ENCODE results near the gene CLCN2. TPM values are rescaled to one million over a fixed set of nuclear protein-coding genes. Genes with fewer than 3 reads are reported as not detected.

Gene CLCN2
- total RNA-seq, 1 experiment from 2014 or later = 13.0 TPM

- Histone ChIP-seq H3K36me3 (ENCODE audit: low read depth, low read length) (no peaks in the 10 kb centered on the region; the same call in 1 of the 2 replicates), H2AFZ (ENCODE audit: low read length) (no peak overlapping the region), H3K79me2 (ENCODE audit: low read length) (peaks cover 21% of the 10 kb centered on the region), H3K4me3 (ENCODE audit: low read length) (no peak overlapping the region), H3K9me2 (replicated peaks; ENCODE audit: low read length) (no peaks in the 10 kb centered on the region), H3K27me3 (ENCODE audit: low read length) (no peaks in the 10 kb centered on the region), H3K9me3 (ENCODE audit: low read length) (no peaks in the 10 kb centered on the region), H4K20me1 (ENCODE audit: low read length) (no peaks in the 10 kb centered on the region), H3K4me1 (ENCODE audit: insufficient read depth, low read length) (peaks cover 10% of the 10 kb centered on the region), H3K9ac (ENCODE audit: low read length) (no peak overlapping the region), H3K4me2 (ENCODE audit: low read length) (no peak overlapping the region), H3K27ac (ENCODE audit: low read length) (no peak overlapping the region), H3F3A (ENCODE audit: low read length, unreplicated experiment) (no peaks in the 10 kb centered on the region)
- ATAC-seq (no peak), DNase-seq (no peak)
- ChIA-PET POLR2A (ENCODE audit: unreplicated experiment) (no interaction called here), CTCF (no interaction called here)
- BruUV-seq (replicated peaks) = no TSS peak
- TF ChIP-seq EZH2 (IDR thresholded peaks at IDR 0.05; ENCODE audit: low read length, unreplicated experiment) (no peak), CTCF (conservative IDR thresholded peaks at IDR 0.05; ENCODE audit: low read depth, low read length) (no peak), EZH2phosphoT487 (IDR thresholded peaks at IDR 0.05; ENCODE audit: borderline replicate concordance, low read length) (no peak)
- intact Hi-C loops (cut with micrococcal nuclease) = no loop called here
These were observed 2.5 kb downstream of the CLCN2 start for GRCh38 chr3:184358921-184359350.

- Histone ChIP-seq H3K27me3 (ENCODE audit: low read length) (no peaks in the 10 kb centered on the region), H3K79me2 (ENCODE audit: low read length) (peaks cover 14% of the 10 kb centered on the region)
- BruUV-seq (replicated peaks) = no TSS peak
These were observed 3.2 kb downstream of the CLCN2 start for GRCh38 chr3:184358124-184358767.

More at GRCh38 chr3:184358124-184358767, 3.2 kb downstream of the CLCN2 start:
- no peak overlapping the region for H2AFZ ChIP-seq (ENCODE audit: low read length)
- H3K9me2 ChIP-seq (replicated peaks; ENCODE audit: low read length) = no peaks in the 10 kb centered on the region
- no peaks in the 10 kb centered on the region; the same call in 1 of the 2 replicates for H3K36me3 ChIP-seq (ENCODE audit: low read depth, low read length)
- CTCF ChIA-PET = no interaction called here
- no peaks in the 10 kb centered on the region for H3K9me3 ChIP-seq (ENCODE audit: low read length)
- H3K9ac ChIP-seq (ENCODE audit: low read length) = no peak overlapping the region
- ATAC-seq = no peak
- no peaks in the 10 kb centered on the region for H4K20me1 ChIP-seq (ENCODE audit: low read length)
- no peak for DNase-seq
- H3K4me2 ChIP-seq (ENCODE audit: low read length) = no peak overlapping the region
- H3K4me1 ChIP-seq (ENCODE audit: insufficient read depth, low read length) = peaks cover 10% of the 10 kb centered on the region
- TF ChIP-seq EZH2phosphoT487 (IDR thresholded peaks at IDR 0.05; ENCODE audit: borderline replicate concordance, low read length) (no peak), CTCF (conservative IDR thresholded peaks at IDR 0.05; ENCODE audit: low read depth, low read length) (no peak), EZH2 (IDR thresholded peaks at IDR 0.05; ENCODE audit: low read length, unreplicated experiment) (no peak)
- POLR2A ChIA-PET (ENCODE audit: unreplicated experiment) = no interaction called here
- intact Hi-C loops (cut with micrococcal nuclease) = no loop called here
- H3K4me3 ChIP-seq (ENCODE audit: low read length) = no peak overlapping the region
- no peak overlapping the region for H3K27ac ChIP-seq (ENCODE audit: low read length)
- no peaks in the 10 kb centered on the region for H3F3A ChIP-seq (ENCODE audit: low read length, unreplicated experiment)

Data from PC-3 (cell line).